Esophagus squamous epithelium (tissue), 4 donors: ENCODE results near the gene OR1N2.

Experiments used
- POLR2A ChIP-seq, 4 donors: fragments of 450-650 bp; IDR thresholded peaks; one replicate each; pipeline ENCODE4 v1.6.1; 2017; ENCODE audit warnings: antibody characterized with exemption in 4 of 4, mild to moderate bottlenecking in 4 of 4, moderate library complexity in 3 of 4
- TF ChIP-seq, protein P1 (sequence below), 6 experiments: fragments of 450-650 bp in 4 of 6; fragments of 200-600 bp in 2 of 6; sonication (generic) in 2 of 6; IDR thresholded peaks; one replicate each; pipeline ENCODE4 v1.5.1; 2016 to 2019; ENCODE audit warnings: antibody characterized with exemption in 6 of 6, mild to moderate bottlenecking in 4 of 6, moderate library complexity in 4 of 6

DNA sequence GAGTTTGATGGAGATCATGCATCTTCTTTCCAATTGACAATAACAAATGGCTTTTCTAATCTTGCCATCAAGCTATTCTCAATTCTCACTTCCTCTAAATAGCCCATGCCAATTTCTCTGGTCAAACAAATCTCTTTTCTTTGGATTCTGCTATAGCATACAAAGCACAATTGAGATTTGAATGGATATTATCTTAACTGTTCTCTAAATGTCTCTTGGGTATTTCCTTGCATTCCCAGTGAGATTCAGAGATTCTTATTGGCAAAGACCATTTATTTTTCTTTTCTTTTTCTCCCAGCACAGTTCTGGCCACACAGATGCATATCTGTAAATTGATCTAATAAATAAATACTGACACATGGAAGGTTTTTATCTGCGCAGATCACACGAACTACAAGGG is at the start of gene OR1N2:
- no peak for TF ChIP-seq POLR2A (IDR thresholded peaks at IDR 0.05)
- TF ChIP-seq, protein P1, sequence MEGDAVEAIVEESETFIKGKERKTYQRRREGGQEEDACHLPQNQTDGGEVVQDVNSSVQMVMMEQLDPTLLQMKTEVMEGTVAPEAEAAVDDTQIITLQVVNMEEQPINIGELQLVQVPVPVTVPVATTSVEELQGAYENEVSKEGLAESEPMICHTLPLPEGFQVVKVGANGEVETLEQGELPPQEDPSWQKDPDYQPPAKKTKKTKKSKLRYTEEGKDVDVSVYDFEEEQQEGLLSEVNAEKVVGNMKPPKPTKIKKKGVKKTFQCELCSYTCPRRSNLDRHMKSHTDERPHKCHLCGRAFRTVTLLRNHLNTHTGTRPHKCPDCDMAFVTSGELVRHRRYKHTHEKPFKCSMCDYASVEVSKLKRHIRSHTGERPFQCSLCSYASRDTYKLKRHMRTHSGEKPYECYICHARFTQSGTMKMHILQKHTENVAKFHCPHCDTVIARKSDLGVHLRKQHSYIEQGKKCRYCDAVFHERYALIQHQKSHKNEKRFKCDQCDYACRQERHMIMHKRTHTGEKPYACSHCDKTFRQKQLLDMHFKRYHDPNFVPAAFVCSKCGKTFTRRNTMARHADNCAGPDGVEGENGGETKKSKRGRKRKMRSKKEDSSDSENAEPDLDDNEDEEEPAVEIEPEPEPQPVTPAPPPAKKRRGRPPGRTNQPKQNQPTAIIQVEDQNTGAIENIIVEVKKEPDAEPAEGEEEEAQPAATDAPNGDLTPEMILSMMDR (IDR thresholded peaks at IDR 0.05), result no peak
